Activated CD8-positive, alpha-beta T cell treated with anti-CD3 and anti-CD28 coated beads for 36 hours (primary cell): ENCODE measurements around the gene BAG1. TPM values are rescaled to one million over a fixed set of nuclear protein-coding genes. Genes with fewer than 3 reads are reported as not detected.

Experiments used
- ATAC-seq: fragments of 200-7000 bp; cut with Tn5 transposase; one replicate; pipeline ENCODE4 v1.10.0; 2021; ENCODE audit warnings: mild to moderate bottlenecking, moderate library complexity
- CTCF ChIA-PET: fragments of 350-600 bp; sonication (Branson Sonifier 250); formaldehyde crosslinking; loops from one replicate; lab custom pipeline; 2021; ENCODE audit warnings: antibody characterized with exemption; lab: Charles Lee
- POLR2A ChIA-PET: fragments of 350-600 bp; sonication (Branson Sonifier 250); formaldehyde crosslinking; loops from one replicate; lab custom pipeline; 2021; ENCODE audit warnings: antibody characterized with exemption; lab: Charles Lee
- DNase-seq: peaks from one replicate; pipeline ENCODE4 v3.0.0-alpha.2; 2020
- H3K27ac Mint-ChIP-seq: one replicate; pipeline ENCODE4 v1.8.0; 2021; ENCODE audit warnings: mild to moderate bottlenecking, mixed read lengths
- H3K27me3 Mint-ChIP-seq: one replicate; pipeline ENCODE4 v1.8.0; 2021; ENCODE audit warnings: mixed read lengths
- H3K36me3 Mint-ChIP-seq: one replicate; pipeline ENCODE4 v1.8.0; 2021; ENCODE audit warnings: low read depth, mixed read lengths
- H3K4me1 Mint-ChIP-seq: one replicate; pipeline ENCODE4 v1.8.0; 2021; ENCODE audit warnings: low read depth, mixed read lengths
- H3K4me3 Mint-ChIP-seq: one replicate; pipeline ENCODE4 v1.8.0; 2021; ENCODE audit warnings: mild to moderate bottlenecking, moderate library complexity, mixed read lengths
- H3K9me3 Mint-ChIP-seq: one replicate; pipeline ENCODE4 v1.8.0; 2021; ENCODE audit warnings: mixed read lengths
- intact Hi-C: fragments of 100-400 bp; cut with micrococcal nuclease; formaldehyde crosslinking; loops from one replicate; pipeline ENCODE4 v1.10.0; 2022
- total RNA-seq, 2 experiments: library from RNA; stranded (reverse); gene quantifications; one replicate each; pipeline ENCODE4 v1.2.3, GENCODE V29; 2021
- TF ChIP-seq, protein P1 (sequence below): fragments of 200-600 bp; IDR thresholded peaks from one replicate; pipeline ENCODE4 v1.8.0; 2022; ENCODE audit warnings: antibody characterized with exemption, mild to moderate bottlenecking

The BAG1 gene
- total RNA-seq, 2 experiments from 2014 or later = 55.6 to 61.6 TPM

DNA sequence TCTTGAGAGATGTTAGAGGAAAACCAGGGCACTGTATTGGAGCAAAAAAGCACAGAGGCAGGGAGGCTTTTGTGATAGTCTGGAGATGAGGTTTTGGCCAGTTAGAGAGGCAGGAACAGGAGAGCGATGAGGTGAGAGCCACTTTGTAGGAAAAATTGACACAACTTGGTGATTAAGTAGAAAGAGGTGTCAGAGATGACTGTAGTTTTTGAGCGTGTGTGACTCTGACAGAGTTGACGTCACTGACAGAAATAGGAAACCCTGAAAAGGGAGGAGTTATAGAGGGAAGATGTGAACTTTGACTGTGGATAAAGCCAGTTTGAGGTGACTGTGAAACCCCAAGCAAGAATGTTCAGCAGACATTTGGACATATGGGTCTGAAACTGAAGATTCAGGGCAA lies 41.5 kb upstream of the BAG1 start:
- ATAC-seq (peak; percentile 92), DNase-seq (peak; percentile 56)
- Mint-ChIP-seq H3K9me3 (no peaks in the 10 kb centered on the region), H3K27me3 (no peaks in the 10 kb centered on the region), H3K36me3 (peaks cover 32% of the 10 kb centered on the region), H3K4me3 (no peak overlapping the region), H3K27ac (no peak overlapping the region), H3K4me1 (peaks cover 9% of the 10 kb centered on the region)
- CTCF ChIA-PET = interaction anchor here (0.7 to 1.0 kb wide), 2 partner anchors 9 to 19 kb away, joined by 3 read pairs; no protein-coding TSS in a partner anchor
- TF ChIP-seq, protein P1, sequence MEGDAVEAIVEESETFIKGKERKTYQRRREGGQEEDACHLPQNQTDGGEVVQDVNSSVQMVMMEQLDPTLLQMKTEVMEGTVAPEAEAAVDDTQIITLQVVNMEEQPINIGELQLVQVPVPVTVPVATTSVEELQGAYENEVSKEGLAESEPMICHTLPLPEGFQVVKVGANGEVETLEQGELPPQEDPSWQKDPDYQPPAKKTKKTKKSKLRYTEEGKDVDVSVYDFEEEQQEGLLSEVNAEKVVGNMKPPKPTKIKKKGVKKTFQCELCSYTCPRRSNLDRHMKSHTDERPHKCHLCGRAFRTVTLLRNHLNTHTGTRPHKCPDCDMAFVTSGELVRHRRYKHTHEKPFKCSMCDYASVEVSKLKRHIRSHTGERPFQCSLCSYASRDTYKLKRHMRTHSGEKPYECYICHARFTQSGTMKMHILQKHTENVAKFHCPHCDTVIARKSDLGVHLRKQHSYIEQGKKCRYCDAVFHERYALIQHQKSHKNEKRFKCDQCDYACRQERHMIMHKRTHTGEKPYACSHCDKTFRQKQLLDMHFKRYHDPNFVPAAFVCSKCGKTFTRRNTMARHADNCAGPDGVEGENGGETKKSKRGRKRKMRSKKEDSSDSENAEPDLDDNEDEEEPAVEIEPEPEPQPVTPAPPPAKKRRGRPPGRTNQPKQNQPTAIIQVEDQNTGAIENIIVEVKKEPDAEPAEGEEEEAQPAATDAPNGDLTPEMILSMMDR = no peak
- POLR2A ChIA-PET = interaction anchor here (1.9 kb wide), 1 partner anchor 16 kb away, joined by 6 read pairs; the partner anchor contains the start of gene NFX1
- intact Hi-C loops = no loop called here

DNA sequence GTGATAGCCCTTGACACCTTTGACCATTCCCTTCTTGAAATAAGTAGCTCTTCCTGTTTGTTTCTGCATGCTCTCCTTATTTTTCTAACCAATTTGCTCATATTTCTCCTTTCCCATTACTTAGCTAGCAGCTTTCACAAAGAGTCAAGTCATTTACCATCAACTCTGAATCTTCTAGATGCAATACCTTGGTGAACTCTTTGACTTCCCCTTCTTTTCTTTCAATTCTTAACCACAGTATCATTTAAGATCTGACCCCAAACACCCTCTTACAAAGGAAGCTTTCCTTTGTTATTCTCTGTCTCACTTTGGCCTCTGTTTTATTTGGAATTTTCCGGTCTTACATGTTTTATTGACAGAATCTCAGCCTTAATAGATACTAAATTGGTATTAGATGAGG lies 39.9 kb upstream of the BAG1 start:
- Mint-ChIP-seq H3K27ac (no peak overlapping the region), H3K4me3 (no peak overlapping the region), H3K9me3 (no peaks in the 10 kb centered on the region), H3K4me1 (peaks cover 11% of the 10 kb centered on the region), H3K36me3 (peaks cover 40% of the 10 kb centered on the region), H3K27me3 (no peaks in the 10 kb centered on the region)
- ChIA-PET POLR2A (interaction anchor here (0.8 to 1.9 kb wide), 2 partner anchors 14 to 35 kb away, joined by 3 to 6 read pairs; partner anchors contain the start of gene NFX1), CTCF (interaction anchor here (0.9 to 1.1 kb wide), 2 partner anchors 17 to 148 kb away, joined by 3 read pairs; no protein-coding TSS in a partner anchor)
- ATAC-seq (no peak), DNase-seq (no peak)
- TF ChIP-seq, protein P1 = no peak
- intact Hi-C loops = no loop called here

DNA sequence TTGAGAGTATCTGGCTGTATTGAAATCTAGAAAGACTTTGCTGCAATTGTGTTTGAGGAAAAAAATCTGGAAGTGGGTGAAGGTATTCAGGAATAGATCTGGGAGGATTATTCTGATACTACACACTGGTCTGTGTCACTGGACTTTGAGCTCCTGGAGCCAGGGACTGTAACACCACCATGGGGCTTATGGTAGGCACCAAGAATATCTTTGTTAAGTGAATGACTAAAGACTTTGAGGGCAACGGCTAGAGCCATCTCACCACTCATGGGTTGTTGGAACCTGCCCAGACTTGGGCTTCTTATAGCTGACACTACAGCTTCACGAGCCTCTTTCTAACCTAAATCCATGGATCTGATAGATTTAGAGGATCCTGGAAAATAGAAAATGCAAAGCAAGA lies 36.0 kb upstream of the BAG1 start:
- Mint-ChIP-seq H3K36me3 (peaks cover 54% of the 10 kb centered on the region), H3K9me3 (no peaks in the 10 kb centered on the region), H3K27me3 (no peaks in the 10 kb centered on the region), H3K4me1 (peaks cover 47% of the 10 kb centered on the region), H3K27ac (no peak overlapping the region), H3K4me3 (no peak overlapping the region)
- DNase-seq (no peak), ATAC-seq (no peak)
- TF ChIP-seq, protein P1 = no peak
- ChIA-PET CTCF (interaction anchor here (0.9 kb wide), 1 partner anchor 73 kb away, joined by 5 read pairs; no protein-coding TSS in a partner anchor), POLR2A (interaction anchor here (0.7 kb wide), 1 partner anchor 16 kb away, joined by 3 read pairs; no protein-coding TSS in a partner anchor)
- intact Hi-C loops = no loop called here

DNA sequence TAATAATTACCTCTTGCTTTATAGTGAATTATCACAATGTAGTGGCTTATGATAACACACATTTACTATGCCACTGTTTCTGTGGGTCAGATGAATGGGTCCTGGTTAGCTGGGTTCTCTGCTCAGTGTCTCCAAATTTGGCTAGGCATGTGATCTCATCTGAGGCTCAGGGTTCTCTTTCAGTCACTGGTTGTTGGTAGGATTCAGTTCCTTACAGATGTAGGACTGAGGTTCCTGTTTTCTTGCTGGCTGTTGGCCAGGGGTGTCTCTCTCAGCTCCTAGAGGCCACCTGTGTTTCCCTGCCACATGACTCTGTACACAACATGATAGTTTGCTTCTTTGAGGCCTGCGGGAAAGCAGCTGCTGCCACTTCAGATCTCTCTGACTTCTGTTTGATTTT lies 32.9 kb upstream of the BAG1 start:
- Mint-ChIP-seq H3K4me3 (peak overlapping the region; percentile 18), H3K9me3 (no peaks in the 10 kb centered on the region), H3K4me1 (peaks cover 71% of the 10 kb centered on the region), H3K36me3 (peaks cover 68% of the 10 kb centered on the region), H3K27ac (peak overlapping the region; percentile 62), H3K27me3 (no peaks in the 10 kb centered on the region)
- ChIA-PET CTCF (interaction anchor here (0.9 to 3.2 kb wide), 4 partner anchors 9 to 169 kb away, joined by 3 to 23 read pairs (median 7); no protein-coding TSS in a partner anchor), POLR2A (interaction anchor here (0.6 kb wide), 1 partner anchor 23 kb away, joined by 3 read pairs; no protein-coding TSS in a partner anchor)
- ATAC-seq (peak; percentile 45), DNase-seq (peak; percentile 25)
- intact Hi-C loops = no loop called here
- TF ChIP-seq, protein P1 = no peak

DNA sequence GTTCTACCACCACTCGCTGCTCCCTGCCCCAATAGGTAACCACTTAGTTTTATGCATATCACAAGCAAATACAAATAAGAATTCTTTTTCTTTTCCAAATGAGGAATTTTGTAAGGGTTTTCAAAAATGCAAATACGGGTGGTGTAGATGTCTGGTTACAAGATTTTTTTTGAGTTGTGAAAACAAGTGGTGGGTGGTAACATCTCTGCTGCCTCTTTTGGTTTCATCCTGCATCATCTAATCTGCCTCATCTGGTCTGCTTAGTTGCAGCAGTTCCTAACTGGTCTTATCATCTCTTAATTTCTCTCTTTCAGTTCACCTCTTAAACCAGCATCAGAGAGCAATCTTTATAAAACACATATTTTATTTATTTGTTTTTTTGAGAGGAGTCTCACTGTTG lies 31.1 kb upstream of the BAG1 start:
- peaks cover 80% of the 10 kb centered on the region for H3K4me1 Mint-ChIP-seq
- H3K36me3 Mint-ChIP-seq = peaks cover 75% of the 10 kb centered on the region
- peak; percentile 45 for ATAC-seq
- TF ChIP-seq, protein P1 = no peak
- intact Hi-C loops = no loop called here
- ChIA-PET CTCF (interaction anchor here (2.1 to 3.2 kb wide), 2 partner anchors 9 to 120 kb away, joined by 9 to 23 read pairs; no protein-coding TSS in a partner anchor), POLR2A (no interaction called here)
- H3K27me3 Mint-ChIP-seq = no peaks in the 10 kb centered on the region
- DNase-seq = peak; percentile 14
- no peaks in the 10 kb centered on the region for H3K9me3 Mint-ChIP-seq
- H3K27ac Mint-ChIP-seq = peak overlapping the region; percentile 87
- peak overlapping the region; percentile 44 for H3K4me3 Mint-ChIP-seq
